Measurements from ENCODE around the gene SMAD5.

Gene SMAD5

GRCh38 chr5:136115183-136115865 is 17.3 kb upstream of the SMAD5 start:
- DNase-seq (ENCODE audit: low read depth), result no peak

GRCh38 chr5:136120529-136120928 is 12.1 kb upstream of the SMAD5 start:
- no peak for DNase-seq (ENCODE audit: low read depth)

- DNase-seq (ENCODE audit: low read depth), result no peak
Observed at GRCh38 chr5:136123236-136123768, 9.3 kb upstream of the SMAD5 start.

GRCh38 chr5:136127560-136127959 is 5.1 kb upstream of the SMAD5 start:
- no peak for DNase-seq (ENCODE audit: low read depth)

GRCh38 chr5:136128481-136128880 is 4.2 kb upstream of the SMAD5 start:
- no peak for DNase-seq (ENCODE audit: low read depth)

- DNase-seq (ENCODE audit: low read depth), result no peak
Observed at GRCh38 chr5:136129445-136129844, 3.2 kb upstream of the SMAD5 start.

GRCh38 chr5:136130581-136130980 is 2.1 kb upstream of the SMAD5 start:
- no peak for DNase-seq (ENCODE audit: low read depth)

- DNase-seq (ENCODE audit: low read depth), result no peak
Observed at GRCh38 chr5:136132087-136132486, 558 bp upstream of the SMAD5 start.

GRCh38 chr5:136133222-136133921 is 727 bp downstream of the SMAD5 start:
- DNase-seq (ENCODE audit: low read depth), result peak; percentile 3

- no peak for DNase-seq (ENCODE audit: low read depth)
Observed at GRCh38 chr5:136133922-136134379, 1.3 kb downstream of the SMAD5 start.

GRCh38 chr5:136134653-136135052 is 2.0 kb downstream of the SMAD5 start:
- DNase-seq (ENCODE audit: low read depth), result no peak

GRCh38 chr5:136135536-136135935 is 2.9 kb downstream of the SMAD5 start:
- no peak for DNase-seq (ENCODE audit: low read depth)

GRCh38 chr5:136137497-136138220 is 5.0 kb downstream of the SMAD5 start:
- DNase-seq (ENCODE audit: low read depth), result no peak

GRCh38 chr5:136141561-136141960 is 8.9 kb downstream of the SMAD5 start:
- no peak for DNase-seq (ENCODE audit: low read depth)

- DNase-seq (ENCODE audit: low read depth), result no peak
Observed at GRCh38 chr5:136143312-136143711, 10.7 kb downstream of the SMAD5 start.

GRCh38 chr5:136143763-136144162 is 11.1 kb downstream of the SMAD5 start:
- no peak for DNase-seq (ENCODE audit: low read depth)

- DNase-seq (ENCODE audit: low read depth), result no peak
Observed at GRCh38 chr5:136145030-136145429, 12.4 kb downstream of the SMAD5 start.

GRCh38 chr5:136146201-136146600 is 13.6 kb downstream of the SMAD5 start:
- DNase-seq (ENCODE audit: low read depth), result no peak

GRCh38 chr5:136147632-136148031 is 15.0 kb downstream of the SMAD5 start:
- no peak for DNase-seq (ENCODE audit: low read depth)

- no peak for DNase-seq (ENCODE audit: low read depth)
Observed at GRCh38 chr5:136149891-136150290, 17.2 kb downstream of the SMAD5 start.

- no peak for DNase-seq (ENCODE audit: low read depth)
Observed at GRCh38 chr5:136153581-136154236, 21.1 kb downstream of the SMAD5 start.

- DNase-seq (ENCODE audit: low read depth), result no peak
Observed at GRCh38 chr5:136155078-136155477, 22.4 kb downstream of the SMAD5 start.

Data from activated T-helper 9 cell treated with anti-CD3 and anti-CD28 coated beads, Interleukin-2, amount 50 U/mL, for 16 hours (primary cell).